Stimulated activated CD4-positive, alpha-beta T cell treated with anti-CD3 and anti-CD28 coated beads, Interleukin-4, amount 100 ng/mL, for 1 hour (primary cell): ENCODE measurements around the gene MEP1B.
"Not testable (repeated sequence)": the region's sequence is repeated elsewhere in the genome, so short reads cannot be mapped to it uniquely, and the experiment has no call there.

ENCODE experiments used
- DNase-seq: peaks from one replicate; pipeline ENCODE4 v3.0.0-alpha.2; 2020

The MEP1B gene

DNA sequence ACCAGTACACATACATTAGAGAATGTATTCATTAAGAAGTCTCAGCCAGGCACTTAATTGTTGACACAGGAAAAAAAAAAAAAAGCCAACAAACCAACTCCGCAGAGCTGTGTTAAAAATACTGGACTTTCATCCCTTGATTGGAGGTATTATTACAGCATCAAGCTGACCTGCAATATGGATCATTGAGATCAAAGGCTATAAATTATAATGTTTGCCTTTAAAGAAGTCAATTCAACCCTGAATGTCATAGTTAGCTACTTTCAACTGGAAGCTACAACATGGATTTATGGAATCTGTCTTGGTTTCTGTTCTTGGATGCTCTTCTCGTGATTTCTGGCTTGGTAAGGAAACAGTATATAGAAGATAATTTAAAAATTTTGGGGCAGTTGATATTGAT is at the start of gene MEP1B:
Gene MEP1B, plus strand, starts transcription at position 250 of the 400 bp plus-strand sequence. Its CDS starts 32 bp downstream, at position 282.
- no peak for DNase-seq

DNA sequence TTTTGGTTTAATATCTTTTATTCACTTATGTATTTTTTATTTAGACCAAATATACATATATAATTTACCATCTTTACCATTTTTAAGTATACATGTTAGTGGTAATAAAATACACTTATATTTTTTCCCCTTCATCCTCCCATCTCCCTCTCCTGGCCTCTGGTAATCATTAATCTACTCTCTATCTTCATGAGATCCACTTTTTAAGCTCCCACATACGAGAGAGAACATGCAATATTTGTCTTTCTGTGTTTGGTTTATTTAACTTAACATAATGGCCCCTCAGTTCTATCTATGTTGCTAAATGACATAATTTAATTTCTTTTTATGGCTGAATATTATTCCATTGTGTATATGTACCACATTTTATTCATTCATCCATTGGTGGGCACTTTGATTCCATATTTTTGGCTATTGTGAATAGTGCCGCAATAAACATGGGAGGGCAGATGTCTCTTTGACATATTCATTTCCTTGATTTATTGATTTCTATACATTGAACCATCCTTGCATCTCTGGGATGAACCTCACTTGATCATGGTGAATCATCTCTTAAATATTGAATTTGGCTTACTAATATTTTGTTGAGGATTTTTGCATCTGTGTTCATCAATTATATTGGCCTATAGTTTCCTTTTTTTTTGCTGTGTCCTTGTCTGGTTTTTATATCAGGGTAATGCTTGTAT is 41.5 kb upstream of the MEP1B start:
- no peak for DNase-seq

DNA sequence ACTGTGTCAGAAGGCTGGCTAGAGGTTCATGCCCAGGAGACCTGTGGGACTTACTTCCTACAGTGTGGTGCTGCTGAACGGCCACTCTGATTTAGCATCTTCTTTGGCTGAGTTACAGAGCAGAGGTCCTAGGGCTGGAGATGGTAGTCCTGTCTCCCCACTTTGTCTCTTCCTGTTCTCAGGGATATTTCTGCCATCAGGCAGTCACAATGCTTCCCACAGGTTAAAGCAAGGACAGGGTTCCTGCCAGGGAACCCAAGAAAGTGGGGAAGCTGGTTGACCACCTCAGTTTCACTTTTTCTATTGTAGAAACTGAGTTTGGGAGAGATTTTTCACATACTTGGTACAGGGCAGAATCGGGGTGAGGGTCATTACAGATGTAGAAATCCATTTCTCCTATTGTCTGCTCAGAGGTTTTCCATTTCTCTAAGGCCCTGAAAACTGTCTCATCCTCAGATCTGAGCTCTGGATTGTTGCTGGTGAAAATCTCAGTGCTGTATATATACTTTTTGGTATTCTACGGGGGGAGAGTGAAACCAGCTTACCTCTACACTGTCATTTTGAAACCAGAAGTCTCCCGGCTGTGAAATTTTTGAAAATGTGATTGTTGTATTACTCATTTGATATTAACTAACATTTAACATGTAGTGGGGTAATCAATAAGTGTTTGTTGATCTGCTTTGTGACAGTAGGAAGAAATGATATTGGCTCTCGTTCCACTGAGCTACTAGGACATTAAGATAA is 37.0 kb upstream of the MEP1B start:
- no peak for DNase-seq

DNA sequence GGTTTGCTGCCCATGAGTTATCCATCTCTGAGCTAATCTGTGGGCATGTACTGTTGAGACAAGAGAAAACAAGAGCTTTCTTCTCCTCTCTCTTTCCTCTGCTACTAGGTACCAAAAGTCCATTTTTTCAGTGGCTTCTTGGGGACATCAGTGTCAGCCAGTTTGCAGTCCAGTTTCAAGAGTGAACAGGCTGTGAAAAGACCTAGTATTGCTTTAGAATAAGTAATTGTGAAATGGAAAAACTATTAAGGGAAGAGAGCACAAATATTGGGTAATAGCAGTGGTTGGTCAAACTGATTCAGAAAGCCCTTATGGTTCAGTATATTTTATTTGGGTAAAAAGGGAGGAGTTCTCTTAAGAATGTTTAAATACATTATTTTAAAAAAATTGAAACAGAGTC is 33.0 kb upstream of the MEP1B start:
- no peak for DNase-seq

DNA sequence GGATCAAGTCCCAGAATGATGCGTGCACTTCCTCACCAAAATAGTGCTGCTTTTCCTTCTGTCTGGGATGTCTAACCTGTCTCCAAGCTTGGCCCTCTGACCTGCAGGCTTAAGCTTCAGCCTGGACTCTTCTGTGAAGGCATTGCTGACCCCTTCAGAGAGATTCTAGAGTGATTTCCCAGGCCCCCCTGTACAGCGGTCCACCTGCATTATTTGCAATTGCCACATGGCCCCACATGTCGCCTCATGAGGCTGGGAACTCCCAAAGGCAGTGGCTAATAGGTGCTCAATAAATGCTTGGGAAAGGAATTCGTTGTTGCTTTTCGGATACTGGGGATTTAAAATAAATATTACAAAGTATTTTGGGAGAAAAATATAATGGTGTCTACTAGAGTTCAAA is 32.3 kb upstream of the MEP1B start:
- DNase-seq, result no peak

DNA sequence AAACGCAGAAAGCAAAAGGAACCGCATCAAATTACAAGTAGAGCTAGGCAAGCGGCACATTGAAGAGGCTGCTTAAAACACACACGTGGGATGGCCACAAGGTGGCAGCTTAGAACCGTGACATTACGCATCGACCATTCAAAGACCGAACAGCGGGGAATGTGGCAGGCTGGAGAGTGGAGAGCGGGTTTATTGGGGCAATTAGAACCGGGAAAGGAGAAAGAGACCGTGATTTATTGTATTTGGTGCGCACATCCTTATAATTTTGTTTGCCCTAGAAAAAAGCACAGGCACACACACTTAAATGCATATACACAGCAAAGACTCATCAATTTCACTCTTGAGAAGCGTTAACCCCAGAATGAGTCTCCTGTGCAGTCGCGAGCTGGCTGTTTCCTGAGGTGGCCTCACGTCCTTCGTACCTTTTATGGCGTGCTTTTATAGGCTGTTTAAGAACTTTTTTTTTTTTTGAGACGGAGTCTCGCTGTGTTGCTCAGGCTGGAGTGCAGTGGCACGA is 31.7 kb upstream of the MEP1B start:
- DNase-seq, result peak; percentile 61

DNA sequence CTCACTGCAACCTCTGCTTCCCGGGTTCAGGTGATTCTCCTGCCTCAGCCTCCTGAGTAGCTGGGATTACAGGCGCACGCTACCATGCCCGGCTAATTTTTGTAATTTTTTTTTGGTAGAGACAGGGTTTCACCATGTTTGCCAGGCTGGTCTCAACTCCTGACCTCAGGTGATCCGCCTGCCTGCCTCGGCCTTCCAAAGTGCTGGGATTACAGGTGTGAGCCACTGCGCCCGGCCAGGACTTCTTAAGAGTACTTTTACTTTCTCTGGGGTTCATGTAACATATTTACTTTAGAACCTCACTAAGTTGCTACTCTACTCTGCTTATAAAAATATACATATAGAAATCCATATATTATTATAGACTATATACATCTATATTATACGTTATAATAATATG is 31.2 kb upstream of the MEP1B start:
- not testable (repeated sequence) for DNase-seq

DNA sequence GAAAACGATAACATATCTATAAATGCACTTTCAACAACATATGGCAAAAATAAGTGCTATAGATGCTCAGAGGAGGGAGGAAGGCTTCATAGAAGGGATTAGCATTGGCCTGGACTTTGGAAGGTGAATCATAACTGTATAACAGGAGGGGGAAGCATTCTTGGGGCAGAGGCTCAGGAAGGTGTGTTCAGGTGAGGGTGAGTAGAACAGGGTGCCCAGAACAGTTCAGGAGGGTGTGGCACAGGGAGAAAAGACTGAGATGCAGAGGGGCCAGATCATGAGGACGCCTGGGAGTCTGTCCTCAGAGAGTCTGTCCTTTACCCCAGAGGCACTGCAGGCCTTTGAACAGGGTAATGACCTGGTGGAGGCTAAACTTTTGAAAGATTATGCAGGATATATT is 29.3 kb upstream of the MEP1B start:
- no peak for DNase-seq

DNA sequence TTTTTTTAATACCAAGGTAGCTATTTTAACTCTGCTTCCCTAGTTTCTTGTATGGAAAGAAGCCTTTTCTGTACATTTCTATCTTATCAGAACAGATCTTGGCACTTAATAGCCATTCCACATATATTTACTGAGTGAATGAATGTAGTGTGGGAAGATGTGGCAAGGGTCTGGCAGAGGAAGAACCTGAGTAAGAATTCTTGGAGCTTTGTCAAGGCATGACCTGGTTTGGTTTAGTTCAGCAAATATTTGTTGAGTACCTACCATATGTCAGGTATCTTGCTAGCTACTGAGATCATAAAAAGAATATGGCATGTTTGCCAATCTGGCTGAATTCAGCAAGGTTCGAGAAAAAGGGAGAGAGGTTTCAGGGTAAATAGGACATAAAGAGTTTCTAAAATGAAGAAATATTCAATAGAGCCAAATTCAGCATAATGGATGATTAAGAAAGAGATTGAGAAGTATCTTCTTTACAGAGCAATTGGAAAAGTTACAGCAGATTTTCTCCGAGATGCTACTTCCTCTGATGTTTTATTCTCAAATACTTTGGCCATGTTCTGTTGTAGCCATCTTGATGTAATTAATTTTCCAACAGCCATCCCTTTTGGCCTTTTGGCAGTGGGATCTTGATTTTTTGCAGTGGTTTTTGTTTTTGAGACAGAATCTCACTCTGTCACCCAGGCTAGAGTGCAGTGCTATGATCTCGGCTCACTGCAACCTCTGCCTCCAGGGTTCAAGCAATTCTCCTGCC is 21.7 kb upstream of the MEP1B start:
- DNase-seq, result no peak

DNA sequence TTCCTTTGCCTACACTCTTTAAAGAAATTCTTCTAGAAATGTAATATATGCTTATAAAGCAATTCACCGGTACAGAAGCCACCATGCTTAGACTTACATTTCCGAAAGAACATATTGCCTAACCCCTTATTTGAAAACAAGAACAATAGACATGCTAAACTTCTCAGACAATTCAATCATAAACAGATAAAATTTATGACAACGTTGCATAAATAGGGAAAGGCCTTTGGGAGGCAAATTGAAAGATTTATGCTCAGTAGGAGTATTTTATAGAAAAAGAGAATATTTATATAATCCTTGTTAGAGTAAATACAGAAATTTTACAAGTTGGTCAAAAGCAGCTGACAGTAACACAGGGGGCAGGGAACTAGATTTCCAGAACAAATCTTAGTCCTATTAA is 16.2 kb upstream of the MEP1B start:
- DNase-seq, result no peak

DNA sequence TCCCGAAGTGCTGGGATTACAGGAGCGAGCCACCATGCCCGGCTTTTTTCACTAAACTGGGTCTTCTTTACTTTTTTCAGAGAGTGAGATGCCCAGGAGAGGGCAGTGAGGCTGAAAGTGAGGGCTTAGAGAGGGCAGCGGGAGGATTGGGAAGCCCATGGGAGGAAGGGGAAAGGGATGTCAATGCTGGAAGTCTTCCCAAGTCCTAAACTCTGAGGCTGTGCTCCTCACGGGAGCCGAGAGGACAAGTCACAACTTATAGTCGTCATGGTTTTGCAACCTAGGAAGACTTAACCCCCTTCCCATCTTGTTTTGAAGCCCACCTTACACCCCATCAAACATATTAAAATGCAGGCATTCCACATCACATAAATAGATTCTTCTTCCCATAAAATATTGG is 15.1 kb upstream of the MEP1B start:
- no peak for DNase-seq

DNA sequence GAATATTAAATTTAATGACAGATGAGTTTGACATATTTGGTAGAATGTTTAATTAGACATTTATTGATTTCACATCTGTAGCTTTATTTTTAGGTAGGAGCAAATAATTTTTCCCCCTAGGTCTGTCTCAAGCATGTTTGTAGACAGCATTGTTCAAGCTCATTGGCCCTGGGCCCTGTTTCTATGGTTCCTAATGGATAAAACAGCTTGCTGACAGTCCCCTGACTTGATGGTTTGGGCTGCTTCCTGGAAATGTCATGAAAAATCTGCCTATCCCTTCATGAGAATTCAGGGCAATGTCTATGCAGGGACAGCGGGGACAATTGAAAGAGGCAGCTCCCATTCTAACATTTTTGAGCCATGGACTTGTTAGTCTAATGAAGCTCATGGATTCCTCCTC is 14.6 kb upstream of the MEP1B start:
- DNase-seq, result no peak

DNA sequence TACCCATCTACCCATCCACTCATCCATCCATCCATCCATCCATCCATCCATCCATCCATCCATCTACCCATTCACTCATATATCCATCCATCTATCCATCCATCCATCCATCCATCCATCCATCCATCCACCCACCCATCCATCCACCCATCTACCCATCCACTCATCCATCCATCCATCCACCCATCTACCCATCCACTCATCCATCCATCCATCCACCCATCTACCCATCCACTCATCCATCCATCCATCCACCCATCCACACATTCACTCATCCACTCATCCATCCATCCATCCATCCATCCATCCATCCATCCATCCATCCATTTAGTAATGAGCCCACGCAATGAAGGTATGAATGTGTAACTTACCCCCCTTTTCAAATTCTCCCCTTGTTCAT is 13.1 kb upstream of the MEP1B start:
- DNase-seq, result not testable (repeated sequence)

DNA sequence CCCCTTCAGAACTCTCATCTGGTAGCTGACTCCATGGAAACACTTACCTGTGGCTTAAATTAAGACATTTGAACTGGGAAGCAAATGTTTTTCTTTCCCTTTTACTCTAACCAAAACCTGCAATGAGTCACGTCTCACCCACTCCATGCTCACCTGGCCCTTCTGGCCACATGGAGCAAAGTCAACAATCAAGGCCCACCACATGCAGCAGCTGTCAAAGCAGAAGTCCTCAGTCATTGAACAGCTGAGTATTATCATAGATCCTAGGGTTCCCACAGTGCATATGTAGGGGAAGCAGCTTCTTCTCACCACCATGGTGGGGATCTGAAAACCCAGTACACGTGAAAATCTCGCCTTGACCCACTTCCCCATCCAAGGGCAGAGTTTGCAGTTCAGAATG is 12.3 kb upstream of the MEP1B start:
- DNase-seq, result no peak

DNA sequence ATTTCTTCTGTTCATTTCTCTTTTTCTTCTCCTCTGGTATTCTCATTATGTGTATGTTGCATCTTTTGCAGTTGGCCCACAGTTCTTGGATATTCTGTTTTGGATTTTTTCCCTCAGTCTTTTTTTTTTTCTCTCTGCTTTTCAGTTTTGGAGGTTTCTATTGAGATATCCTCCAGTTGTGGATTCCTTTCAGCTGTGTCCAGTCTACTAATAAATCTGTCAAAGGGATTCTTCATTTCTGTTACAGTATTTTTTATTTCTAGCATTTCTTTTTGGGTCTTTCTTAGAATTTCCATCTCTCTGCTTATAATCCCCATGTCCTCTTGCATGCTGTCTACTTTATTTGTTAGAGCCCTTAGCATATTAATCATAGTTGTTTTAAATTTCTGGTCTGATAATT is 6.3 kb upstream of the MEP1B start:
- DNase-seq, result no peak

DNA sequence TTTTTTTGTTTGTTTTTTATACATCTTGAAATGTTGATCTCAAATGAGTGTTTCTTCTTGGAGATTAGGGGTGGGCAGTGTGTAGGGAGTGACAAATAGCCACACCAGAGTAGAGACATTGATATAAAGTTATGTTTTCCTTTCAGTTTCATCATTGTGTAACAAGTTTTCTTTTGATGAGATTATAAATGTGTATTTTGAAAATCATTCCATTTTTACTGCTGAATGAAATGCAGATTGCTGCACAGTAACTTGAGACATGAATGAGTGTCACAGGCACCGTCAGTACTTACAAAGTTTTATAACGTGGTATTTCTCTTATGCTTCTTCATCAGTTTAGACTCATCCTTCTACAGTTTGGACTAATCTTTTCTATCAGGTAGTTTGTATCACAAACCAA is 370 bp downstream of the MEP1B start:
- DNase-seq, result no peak

DNA sequence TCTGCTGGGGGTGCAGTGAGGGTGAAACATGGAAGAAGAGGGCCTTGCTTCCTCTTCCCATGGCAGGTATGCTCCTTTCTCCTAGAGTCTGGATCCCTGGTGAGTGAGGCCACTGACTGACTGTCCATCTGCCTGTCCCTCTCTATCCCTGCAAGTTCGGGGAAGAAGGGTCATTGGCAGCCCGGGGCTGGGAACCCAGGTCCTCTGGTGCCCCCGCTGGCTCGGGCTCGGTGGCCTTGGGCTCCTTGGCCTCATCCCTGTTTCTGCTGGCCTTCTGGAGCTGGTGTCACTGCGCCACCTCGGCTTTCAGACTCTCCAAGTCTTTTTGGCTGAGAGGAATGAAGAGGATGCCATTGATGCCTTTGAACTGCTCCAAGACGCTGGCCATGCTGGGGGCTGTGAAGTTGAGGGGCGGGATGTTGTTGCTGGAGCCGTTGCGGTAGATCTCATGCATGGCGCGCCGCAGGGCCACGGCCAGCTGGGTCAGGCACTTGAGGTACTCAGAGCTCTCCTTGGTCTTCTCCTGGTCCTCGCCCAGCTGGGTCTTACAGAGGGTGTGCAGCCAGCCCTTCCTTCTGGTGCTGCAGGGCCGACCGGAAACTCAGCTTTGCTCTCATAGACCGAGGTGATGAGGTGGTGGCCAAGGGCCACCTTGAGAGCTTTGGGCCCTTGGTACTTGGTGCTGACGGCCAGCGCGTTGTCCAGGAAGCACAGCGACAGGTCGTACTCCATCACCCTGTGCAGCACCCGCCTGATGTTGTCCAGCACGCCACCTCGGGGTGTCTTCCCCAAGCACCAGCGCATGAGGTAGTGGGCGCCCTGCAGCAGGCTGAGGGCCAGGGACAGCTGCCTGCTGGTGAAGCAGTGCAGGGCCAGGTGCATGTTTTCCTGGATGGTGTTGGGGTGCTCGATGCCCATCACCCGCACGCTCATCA is 6.3 kb downstream of the MEP1B start:
- no peak for DNase-seq

DNA sequence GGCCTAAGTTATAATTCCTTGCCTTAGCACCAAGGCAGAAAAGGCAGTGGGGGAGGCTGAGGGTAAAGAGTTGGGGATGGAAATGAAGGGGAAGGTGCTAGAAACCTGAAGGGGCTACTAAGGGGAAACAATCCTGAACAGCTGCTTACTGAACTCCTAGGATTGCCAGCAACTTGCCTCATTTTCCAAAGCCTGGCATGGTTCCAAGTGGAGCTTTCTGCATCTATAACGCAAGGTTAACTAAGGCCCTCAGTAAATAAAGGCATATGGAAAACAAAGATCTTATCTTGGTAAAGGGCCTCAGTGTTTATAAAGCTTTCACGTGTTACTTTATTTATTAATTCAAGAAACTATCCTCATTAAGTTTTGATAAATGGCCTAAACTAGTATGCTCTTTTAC is 10.9 kb downstream of the MEP1B start:
- DNase-seq, result no peak

DNA sequence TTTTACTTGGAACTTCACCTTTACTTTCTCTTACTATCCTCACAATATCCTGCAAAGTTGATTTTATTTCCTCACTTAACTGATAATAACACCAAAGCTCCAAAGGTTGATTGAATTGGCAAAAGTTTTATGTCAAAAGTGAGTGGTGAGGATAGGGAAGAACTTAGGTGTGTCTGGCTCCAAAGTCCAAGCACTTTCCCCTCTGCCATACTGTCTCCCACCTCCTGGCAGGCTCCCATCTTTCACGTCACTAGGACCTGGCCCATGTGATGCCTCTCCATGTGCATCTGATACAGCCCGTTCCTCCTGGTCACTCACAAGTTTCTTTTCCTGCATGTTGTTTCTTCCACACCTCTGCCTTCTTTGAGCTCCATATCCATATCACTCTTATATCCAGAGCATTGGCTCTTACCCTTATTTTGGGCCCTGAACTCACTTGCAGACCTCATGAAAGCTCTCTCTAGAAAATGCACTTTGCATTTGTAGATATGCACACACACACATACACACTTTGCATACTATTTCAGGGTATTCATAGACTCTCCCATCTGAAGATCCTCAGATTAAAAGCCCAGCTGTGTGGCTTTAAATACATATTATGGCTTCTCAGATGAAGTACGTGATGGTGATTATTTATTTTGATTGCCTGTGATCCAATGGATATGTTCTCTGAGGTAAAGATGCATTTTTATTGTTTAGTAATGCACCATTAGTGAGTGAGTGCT is 12.3 kb downstream of the MEP1B start:
- DNase-seq, result no peak

DNA sequence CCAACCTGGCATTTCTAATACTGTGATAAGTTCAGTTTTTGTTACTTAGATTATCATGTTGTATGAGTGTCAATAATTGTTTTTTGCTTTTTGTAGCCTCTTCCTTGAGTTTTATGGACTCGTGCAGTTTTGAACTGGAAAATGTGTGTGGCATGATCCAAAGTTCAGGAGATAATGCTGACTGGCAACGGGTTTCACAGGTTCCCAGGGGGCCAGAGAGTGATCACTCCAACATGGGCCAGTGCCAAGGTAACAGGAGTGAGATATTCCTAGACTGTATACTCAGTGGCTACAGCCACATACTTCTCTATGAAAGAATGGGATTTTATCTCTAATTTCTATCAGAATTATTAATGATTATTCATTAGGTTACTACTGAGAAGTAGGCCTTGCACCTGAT is 18.2 kb downstream of the MEP1B start:
- DNase-seq, result no peak

DNA sequence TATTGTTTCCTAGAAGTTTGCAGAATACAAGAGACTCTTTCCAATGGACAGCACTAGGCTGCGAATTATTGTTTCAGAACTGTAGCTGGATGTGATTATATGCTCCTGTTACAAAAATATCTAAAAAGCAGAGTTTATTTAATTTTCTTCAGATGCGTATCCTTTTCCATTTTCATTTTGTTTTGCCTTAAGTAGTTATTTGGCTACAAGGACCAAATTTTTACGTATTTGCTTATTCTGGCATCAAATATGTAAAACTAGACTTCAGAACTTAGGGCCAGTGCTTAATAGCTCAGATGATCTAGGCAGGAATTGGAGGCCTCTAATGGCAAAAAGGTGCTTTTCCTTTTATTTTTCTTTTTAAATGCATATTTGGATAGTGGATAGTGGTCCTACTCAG is 18.7 kb downstream of the MEP1B start:
- no peak for DNase-seq
